DMS79 treated with DMSO at 0.1 percent for 48 hours (cell line): Measurements from ENCODE around the gene ERC1.

Source experiments
- DNase-seq: peaks from one replicate; lab custom pipeline; 2025; lab: John Stamatoyannopoulos, UW

Gene ERC1

GRCh38 chr12:1510056-1510812 lies 519.2 kb downstream of the ERC1 start:
- no peak for DNase-seq

GRCh38 chr12:1515010-1515409 lies 524.0 kb downstream of the ERC1 start:
- no peak for DNase-seq

- DNase-seq, result no peak
These were observed 524.4 kb downstream of the ERC1 start for GRCh38 chr12:1515428-1515827.

GRCh38 chr12:1517007-1517406 lies 526.0 kb downstream of the ERC1 start:
- no peak for DNase-seq

GRCh38 chr12:1517734-1518525 lies 526.9 kb downstream of the ERC1 start:
- DNase-seq, result no peak

DNA sequence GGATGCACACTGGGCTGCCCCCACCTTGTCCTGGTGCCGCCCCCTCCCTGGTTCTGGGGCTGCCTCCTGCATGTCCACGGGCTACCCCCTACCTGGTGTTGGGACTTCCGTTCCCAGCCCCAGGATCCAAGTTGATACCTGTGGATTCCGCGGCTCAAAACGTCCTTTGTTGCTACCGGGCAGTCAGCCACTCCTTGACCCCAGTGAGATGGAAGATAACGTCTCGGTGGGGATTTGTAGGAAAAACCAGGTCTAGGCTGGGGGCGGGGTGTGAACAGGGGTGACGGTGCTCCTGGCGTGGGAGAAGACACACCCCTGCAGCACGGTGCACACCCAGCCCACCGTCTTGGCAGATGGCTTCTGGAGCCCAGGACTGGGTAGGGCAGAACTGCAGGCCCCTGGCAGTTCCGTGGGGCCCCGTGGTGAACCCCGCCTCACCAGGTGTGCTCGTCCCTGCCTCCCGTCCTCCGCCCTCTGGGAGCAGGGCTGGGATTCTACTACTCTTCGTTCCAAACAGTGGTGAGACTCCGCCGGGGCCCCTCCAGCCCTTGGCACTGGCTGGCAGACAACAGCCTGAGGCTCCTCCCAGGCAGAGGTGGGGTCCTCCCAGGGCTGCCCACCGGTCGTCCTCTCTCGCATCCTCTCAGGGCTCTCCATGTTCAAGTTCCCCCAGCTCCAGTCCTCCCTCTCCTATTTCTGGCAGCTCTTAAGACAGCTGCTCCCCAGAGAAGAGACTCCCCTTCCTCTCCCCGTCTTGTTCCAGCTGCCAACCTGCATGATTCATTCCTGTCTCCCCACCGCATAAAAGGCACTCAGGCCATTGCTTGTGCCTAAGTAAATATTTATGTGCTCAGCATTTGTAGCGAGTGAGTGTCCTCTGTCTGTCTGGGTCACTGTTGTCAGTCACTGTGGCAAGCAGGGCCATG lies 527.8 kb downstream of the ERC1 start:
- peak; percentile 82 for DNase-seq

GRCh38 chr12:1519642-1520041 lies 528.6 kb downstream of the ERC1 start:
- DNase-seq, result no peak

DNA sequence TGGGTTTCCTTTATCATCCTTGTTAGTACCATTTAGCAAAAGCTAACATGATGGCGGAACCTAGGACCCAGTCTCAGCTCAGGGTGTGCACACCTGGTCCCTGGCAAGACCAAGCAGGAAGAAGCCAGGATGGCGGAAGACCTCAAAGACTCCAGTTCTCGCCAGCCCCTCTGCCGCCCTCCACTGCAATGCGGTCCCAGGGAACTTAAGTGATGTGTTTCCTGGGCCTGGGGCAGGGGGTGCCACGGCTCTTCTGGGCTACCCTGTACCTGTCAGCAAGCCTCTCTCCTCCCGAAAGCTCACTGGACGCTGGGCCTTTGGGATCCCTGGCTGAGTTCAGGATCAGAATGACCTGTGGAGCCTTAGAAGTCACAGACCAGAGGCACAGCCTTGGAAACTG lies 532.0 kb downstream of the ERC1 start:
- no peak for DNase-seq

GRCh38 chr12:1523558-1524050 lies 532.6 kb downstream of the ERC1 start:
- no peak for DNase-seq

DNA sequence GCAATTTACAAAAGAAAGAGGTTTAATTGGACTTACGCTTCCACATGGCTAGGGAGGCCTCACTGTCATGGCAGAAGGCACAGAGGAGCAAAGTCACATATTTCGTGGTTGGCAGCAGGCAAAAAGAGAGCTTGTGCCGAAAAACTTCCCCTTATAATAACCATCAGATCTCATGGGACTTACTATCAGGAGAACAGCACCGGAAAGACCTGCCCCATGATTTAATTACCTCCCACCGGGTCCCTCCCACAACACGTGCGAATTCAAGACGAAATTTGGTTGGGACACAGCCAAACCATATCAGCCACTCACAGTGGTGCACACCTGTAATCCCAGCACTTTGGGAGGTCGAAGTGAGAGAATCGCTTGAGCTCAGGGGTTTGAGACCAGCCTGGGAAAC lies 534.8 kb downstream of the ERC1 start:
- no peak for DNase-seq

GRCh38 chr12:1527789-1528188 lies 536.8 kb downstream of the ERC1 start:
- DNase-seq, result no peak

DNA sequence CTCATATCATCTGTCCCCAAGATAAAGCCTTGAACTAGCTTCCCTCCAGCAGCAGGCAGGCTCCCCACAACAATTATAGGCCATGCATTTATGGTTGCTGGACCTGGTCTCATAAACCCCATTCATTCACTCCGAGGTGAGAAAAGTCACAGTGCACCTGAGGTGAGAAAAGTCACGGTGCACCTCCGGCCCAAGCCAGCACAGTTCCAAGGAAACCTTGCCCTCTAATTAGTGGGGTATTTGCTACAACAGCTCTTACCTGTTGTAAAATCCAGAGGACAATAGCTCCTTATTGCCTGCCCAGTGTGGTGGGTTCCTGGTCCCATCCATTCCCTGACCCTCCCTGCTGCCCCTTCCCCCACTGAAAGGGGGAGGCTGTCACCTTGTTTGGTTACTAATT lies 537.8 kb downstream of the ERC1 start:
- DNase-seq, result no peak

GRCh38 chr12:1529228-1529861 lies 538.3 kb downstream of the ERC1 start:
- DNase-seq, result no peak

GRCh38 chr12:1529862-1530591 lies 539.0 kb downstream of the ERC1 start:
- no peak for DNase-seq

DNA sequence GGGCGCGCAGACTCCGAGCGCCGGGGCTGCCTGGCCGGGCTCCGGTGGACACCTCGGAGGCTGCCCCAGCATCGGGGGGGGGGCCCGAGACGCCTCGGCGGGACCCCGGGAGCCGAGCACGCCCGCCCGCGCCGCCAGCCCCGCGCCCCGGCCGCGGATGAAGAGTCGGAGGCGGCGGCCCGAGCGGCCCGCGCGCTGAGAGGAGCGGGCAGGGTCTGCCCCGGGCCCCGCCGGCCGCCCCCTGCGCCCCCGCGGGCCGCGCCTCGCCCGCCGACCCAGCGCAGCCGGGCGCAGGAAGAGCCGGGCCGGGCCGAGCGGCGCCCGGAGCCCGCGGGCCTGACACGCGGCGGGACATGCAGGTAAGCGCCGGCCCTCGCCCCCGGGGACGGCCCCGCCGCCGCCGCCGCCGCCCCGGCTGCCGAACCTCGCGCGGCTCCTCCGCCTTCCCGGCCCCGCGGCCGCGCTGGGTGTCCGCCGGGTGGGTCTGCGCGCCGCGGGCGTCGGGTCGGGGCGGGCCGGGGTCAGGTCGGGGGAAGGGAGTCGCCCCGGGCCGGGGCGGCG lies 539.6 kb downstream of the ERC1 start:
- DNase-seq, result no peak

- DNase-seq, result no peak
These were observed 540.2 kb downstream of the ERC1 start for GRCh38 chr12:1531153-1531653.

- DNase-seq, result no peak
These were observed 540.8 kb downstream of the ERC1 start for GRCh38 chr12:1531654-1532374.

DNA sequence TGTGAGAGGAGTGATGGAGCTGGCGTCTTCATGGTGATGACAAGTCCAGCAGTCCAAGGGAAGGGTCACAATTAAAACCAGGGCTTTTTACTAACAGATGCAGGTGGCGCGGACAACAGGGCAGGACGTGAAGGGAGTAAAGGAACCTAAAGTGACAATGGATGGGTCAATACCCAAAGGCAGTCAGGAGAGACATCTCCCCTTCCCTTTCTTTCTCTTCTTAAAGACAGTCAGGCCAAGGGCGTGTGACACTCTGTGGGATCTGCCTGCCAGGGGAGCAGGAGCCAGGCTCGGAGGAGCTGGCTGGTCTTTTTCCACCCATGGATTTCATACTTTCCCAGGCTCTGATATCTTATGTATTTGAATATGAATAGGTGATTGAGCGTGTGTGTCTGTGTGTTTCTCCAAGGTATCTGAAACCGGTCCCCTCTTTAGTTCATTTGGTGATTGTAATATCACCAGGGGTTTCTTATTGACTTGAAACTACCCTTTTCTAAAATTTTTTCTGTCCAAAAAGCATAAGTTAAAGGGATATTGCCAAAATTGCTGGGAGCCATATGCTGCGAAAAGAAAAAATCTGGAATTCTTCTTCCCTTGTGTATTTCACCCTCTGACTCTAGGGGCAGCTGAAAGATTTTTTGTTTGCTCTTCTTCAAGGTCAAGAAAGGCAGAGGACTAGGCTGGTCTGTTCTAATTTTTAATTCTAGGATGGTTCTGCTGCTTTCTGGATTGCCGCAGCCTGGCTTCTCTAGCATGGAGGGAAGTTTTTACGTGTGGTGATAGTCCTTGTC lies 541.5 kb downstream of the ERC1 start:
- no peak for DNase-seq

DNA sequence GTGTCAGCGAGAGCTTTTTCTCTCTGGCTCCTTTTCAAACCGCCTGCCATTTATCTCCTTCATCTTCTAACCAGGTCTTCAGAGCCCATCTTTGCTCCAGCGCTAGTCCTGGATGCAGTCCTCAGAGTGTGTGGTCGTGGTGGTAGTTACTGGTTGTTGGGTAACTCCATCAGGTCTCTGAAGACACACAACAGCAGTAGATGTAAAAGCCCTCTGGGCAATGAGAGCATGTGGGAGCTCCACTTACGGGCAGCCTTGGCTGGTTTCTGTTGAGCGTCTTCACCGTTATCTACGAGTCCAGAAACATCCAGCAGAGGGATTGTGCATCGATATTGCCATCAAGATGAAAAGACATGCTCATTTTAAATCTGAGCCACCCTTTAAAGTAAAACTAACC lies 542.2 kb downstream of the ERC1 start:
- DNase-seq, result no peak
